Left renal cortex interstitium (tissue), 4 donors: ENCODE data around the gene ZCCHC13. TPM values are rescaled to one million over a fixed set of nuclear protein-coding genes. Genes with fewer than 3 reads are reported as not detected.
A peak's percentile ranks its signal among the peaks of the same experiment; 100 is the strongest.
"Not testable (repeated sequence)": the region's sequence is repeated elsewhere in the genome, so short reads cannot be mapped to it uniquely, and the experiment has no call there.

Source experiments
- DNase-seq, 4 donors: peaks; one replicate each; pipeline ENCODE4 v3.0.0-alpha.2; 2013; ENCODE audit warnings: low read depth in 4 of 4, low spot score in 2 of 4, missing footprints in 1 of 4
- polyA plus RNA-seq, 4 donors: library from polyadenylated mRNA; unstranded; fragments of 120-200 nt; gene quantifications; one replicate each; pipeline ENCODE4 v1.2.1, GENCODE V29; 2013; ENCODE audit not compliant: insufficient read length in 4 of 4

Gene ZCCHC13
- polyA plus RNA-seq, result not detected

GRCh38 chrX:74304016-74304415, at the start of gene ZCCHC13:
TSS of gene ZCCHC13 (plus strand) at chrX:74304180. CDS start at chrX:74304267, 87 bp downstream.
- DNase-seq, result no peak

- DNase-seq, result not testable (repeated sequence)
These were observed 45.9 kb upstream of the ZCCHC13 start for GRCh38 chrX:74258111-74258510.

- no peak for DNase-seq
These were observed 44.0 kb upstream of the ZCCHC13 start for GRCh38 chrX:74259885-74260491.

- no peak for DNase-seq
These were observed 41.3 kb upstream of the ZCCHC13 start for GRCh38 chrX:74262452-74263209.

GRCh38 chrX:74270393-74270792, 33.6 kb upstream of the ZCCHC13 start:
- DNase-seq, result no peak

- DNase-seq, result no peak
These were observed 31.8 kb upstream of the ZCCHC13 start for GRCh38 chrX:74272230-74272629.

GRCh38 chrX:74274516-74274915, 29.5 kb upstream of the ZCCHC13 start:
- DNase-seq, result no peak

- no peak for DNase-seq
These were observed 26.7 kb upstream of the ZCCHC13 start for GRCh38 chrX:74277320-74277719.

GRCh38 chrX:74277846-74278245, 26.1 kb upstream of the ZCCHC13 start:
- no peak for DNase-seq

GRCh38 chrX:74280759-74281158, 23.2 kb upstream of the ZCCHC13 start:
- DNase-seq, result no peak

- DNase-seq, result no peak
These were observed 19.5 kb upstream of the ZCCHC13 start for GRCh38 chrX:74284391-74284952.

GRCh38 chrX:74286950-74287740, 16.8 kb upstream of the ZCCHC13 start:
- no peak for DNase-seq

- DNase-seq, result no peak
These were observed 12.4 kb upstream of the ZCCHC13 start for GRCh38 chrX:74291577-74291963.

- DNase-seq, result peak in 3 of 4 donors; percentile 77 to 82 (median 82)
These were observed 11.8 kb upstream of the ZCCHC13 start for GRCh38 chrX:74291964-74292807.

- DNase-seq, result peak in 1 of 4 donors; percentile 71
These were observed 11.2 kb upstream of the ZCCHC13 start for GRCh38 chrX:74292808-74293123.

GRCh38 chrX:74293343-74293946, 10.5 kb upstream of the ZCCHC13 start:
- DNase-seq, result peak in 1 of 4 donors; percentile 55

- DNase-seq, result no peak
These were observed 8.9 kb upstream of the ZCCHC13 start for GRCh38 chrX:74295101-74295500.

- no peak for DNase-seq
These were observed 6.2 kb upstream of the ZCCHC13 start for GRCh38 chrX:74297766-74298165.

- DNase-seq, result no peak
These were observed 3.1 kb upstream of the ZCCHC13 start for GRCh38 chrX:74300869-74301268.

GRCh38 chrX:74318672-74319071, 14.7 kb downstream of the ZCCHC13 start:
- DNase-seq, result no peak
